Measurements from ENCODE around the gene CREG1.

GRCh38 chr1:167546935-167547334, 6.6 kb downstream of the CREG1 start:
- no peak for TF ChIP-seq RXRA (IDR thresholded peaks at IDR 0.05)
- TF ChIP-seq CTCF (IDR thresholded peaks at IDR 0.05; ENCODE audit: low read depth, low read length, missing input control) = no peak
- no peak for TF ChIP-seq JUND (IDR thresholded peaks at IDR 0.05)
- TF ChIP-seq RAD21 (IDR thresholded peaks at IDR 0.05) = no peak
- no peak for TF ChIP-seq REST (IDR thresholded peaks at IDR 0.05)
- TF ChIP-seq GABPA (IDR thresholded peaks at IDR 0.05 in 1 of 2, conservative IDR thresholded peaks at IDR 0.05 in 1 of 2) = no peak
- TF ChIP-seq YY1 (IDR thresholded peaks at IDR 0.05) = no peak

Data from liver (tissue), 3 donors.